IPS-15b (cell line): ENCODE results near the gene TFAP2A.

ENCODE experiments used
- H3K27me3 ChIP-seq: one replicate; pipeline ENCODE4 v1.6.1; 2013; ENCODE audit warnings: low read length; ENCODE audit not compliant: control insufficient read depth, insufficient read depth
- H3K36me3 ChIP-seq: one replicate; pipeline ENCODE4 v1.6.1; 2013; ENCODE audit warnings: low read length; ENCODE audit not compliant: control insufficient read depth, insufficient read depth
- H3K4me1 ChIP-seq: one replicate; pipeline ENCODE4 v1.6.1; 2013; ENCODE audit warnings: mild to moderate bottlenecking, low read length; ENCODE audit not compliant: control insufficient read depth, insufficient read depth
- H3K4me3 ChIP-seq: one replicate; pipeline ENCODE4 v1.5.1; 2013; ENCODE audit warnings: low read depth, low read length
- H3K9ac ChIP-seq: one replicate; pipeline ENCODE4 v1.6.1; 2013; ENCODE audit warnings: low read depth, mild to moderate bottlenecking, low read length
- H3K9me3 ChIP-seq: one replicate; pipeline ENCODE4 v1.6.1; 2013; ENCODE audit warnings: mild to moderate bottlenecking, low read length; ENCODE audit not compliant: control insufficient read depth, insufficient read depth

Gene TFAP2A

DNA sequence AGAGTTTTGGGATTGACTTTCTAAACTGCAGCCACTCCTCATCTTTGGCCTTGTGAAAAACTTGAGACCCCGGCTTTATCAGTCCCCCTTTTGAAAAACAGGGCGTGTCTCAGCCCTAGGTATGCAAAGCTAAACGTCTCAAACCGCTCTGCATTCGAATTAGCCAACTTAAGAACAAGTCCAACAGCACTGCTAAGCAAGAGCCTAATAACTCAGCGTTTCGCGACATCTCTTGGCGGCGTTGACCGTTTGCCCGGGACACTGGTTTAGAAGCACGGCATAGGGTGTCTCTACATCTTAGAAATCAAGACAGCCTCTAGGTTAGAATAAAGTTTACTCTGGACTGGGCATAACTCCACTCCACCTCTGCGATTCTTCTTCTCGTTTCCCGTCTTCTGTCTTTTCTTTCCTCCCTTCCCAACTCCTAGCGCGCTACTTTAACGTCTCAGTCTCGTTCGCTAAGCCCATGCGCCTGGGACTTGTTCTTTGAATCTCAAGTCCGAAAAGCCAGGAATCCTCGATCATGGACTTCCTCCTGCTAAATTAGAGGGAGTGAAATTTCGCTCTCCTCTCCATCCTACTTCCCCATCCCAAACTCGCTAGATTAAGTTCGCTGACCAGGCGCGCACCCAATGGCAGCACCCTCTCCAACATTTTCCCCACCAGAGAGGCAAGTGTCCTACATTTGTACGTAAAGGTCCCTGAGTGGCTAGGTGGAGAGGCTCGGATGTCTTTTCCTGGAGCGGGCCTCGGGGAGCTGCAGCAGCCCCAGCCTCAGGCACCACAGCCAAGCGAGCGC is 10.5 kb upstream of the TFAP2A start:
- Histone ChIP-seq H3K9ac (no peak overlapping the region), H3K4me1 (peaks cover 6% of the 10 kb centered on the region), H3K4me3 (peak overlapping the region; percentile 54), H3K27me3 (peaks cover 98% of the 10 kb centered on the region), H3K36me3 (no peaks in the 10 kb centered on the region), H3K9me3 (no peaks in the 10 kb centered on the region)

DNA sequence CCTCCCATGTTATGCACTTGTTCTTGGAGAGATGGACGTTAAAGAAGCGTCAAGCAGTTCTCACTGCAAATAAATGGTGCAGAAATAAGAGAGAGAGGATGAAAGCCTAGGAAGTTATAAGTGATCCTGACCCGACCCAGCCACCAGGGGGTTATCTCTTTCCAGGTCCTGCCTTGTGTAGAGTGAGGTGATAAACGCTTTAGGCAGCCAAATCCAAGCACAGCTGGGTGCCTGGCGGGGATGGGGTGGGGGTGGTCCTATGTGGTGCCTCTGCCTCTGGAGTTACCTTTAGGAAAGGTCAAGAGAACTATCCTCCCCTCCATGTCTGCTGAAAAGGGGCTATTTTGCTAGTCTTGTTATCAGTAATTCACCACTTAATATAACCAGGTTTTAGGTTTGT is 9.2 kb upstream of the TFAP2A start:
- no peaks in the 10 kb centered on the region for H3K9me3 ChIP-seq
- H3K9ac ChIP-seq, result no peak overlapping the region
- peaks cover 4% of the 10 kb centered on the region for H3K4me1 ChIP-seq
- H3K27me3 ChIP-seq, result peaks cover 98% of the 10 kb centered on the region
- H3K4me3 ChIP-seq, result peak overlapping the region; percentile 10
- H3K36me3 ChIP-seq, result no peaks in the 10 kb centered on the region

DNA sequence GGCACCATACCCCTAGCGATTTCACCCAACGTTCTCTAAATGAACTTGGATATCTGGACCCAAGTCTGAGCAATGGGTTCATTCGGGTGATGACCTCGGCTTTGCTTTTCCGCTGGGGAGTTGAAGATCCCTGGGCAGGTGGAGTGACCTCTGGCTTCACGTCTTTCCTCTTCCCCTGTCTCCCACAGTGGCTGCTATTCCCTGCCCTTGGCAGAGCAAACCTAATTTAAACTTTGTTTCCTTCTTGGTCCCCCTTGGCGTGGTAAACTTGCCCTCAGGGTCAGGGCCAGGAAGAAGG is 7.8 kb upstream of the TFAP2A start:
- H3K27me3 ChIP-seq, result peaks cover 98% of the 10 kb centered on the region

DNA sequence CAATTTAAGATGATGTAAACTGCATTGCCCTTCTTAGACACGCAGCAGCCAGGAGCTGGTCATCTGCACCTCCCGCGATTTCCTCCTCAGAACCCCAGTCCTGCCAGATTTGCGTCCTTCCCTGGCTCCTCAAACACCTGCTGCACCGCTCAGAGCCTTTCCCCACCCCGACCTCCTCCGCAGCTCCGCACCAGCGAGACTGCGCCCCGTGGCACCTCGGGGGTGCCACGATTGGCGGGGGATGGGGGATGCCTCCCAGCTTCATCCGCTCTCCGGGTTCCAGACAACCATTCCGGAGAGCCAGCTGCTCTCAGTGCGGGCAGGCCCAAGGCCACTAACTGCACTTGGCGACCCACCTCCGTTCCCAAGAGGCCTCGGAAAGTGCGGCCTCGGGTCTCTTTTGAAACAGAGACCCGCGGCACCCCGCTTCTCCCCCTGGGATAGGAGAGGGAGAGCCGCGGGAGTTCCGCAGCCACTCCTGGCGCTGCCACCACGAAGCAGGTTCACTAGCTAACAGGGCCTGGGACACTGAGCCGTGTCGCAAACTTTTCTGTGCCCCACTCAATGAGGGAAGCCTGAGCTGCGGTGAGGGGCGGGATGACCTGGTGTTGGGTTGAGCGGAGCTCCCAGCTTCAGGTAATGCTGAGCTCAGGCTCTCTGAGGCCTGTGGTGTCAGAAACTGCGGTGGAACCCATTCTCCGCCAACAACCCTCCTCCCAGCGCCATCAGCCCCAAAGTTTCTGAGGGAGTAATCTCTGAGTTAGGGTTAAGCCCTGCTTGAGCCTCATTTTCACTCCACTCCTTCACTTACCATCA is 7.3 kb upstream of the TFAP2A start:
- peaks cover 15% of the 10 kb centered on the region for H3K4me1 ChIP-seq
- H3K36me3 ChIP-seq, result no peaks in the 10 kb centered on the region
- H3K4me3 ChIP-seq, result peak overlapping the region; percentile 38
- peaks cover 97% of the 10 kb centered on the region for H3K27me3 ChIP-seq
- H3K9me3 ChIP-seq, result no peaks in the 10 kb centered on the region
- H3K9ac ChIP-seq, result no peak overlapping the region

More for the DNA sequence above, 7.8 kb upstream of the TFAP2A start:
- no peak overlapping the region for H3K9ac ChIP-seq
- no peaks in the 10 kb centered on the region for H3K9me3 ChIP-seq
- H3K4me3 ChIP-seq, result peak overlapping the region; percentile 3
- peaks cover 15% of the 10 kb centered on the region for H3K4me1 ChIP-seq
- H3K36me3 ChIP-seq, result no peaks in the 10 kb centered on the region

DNA sequence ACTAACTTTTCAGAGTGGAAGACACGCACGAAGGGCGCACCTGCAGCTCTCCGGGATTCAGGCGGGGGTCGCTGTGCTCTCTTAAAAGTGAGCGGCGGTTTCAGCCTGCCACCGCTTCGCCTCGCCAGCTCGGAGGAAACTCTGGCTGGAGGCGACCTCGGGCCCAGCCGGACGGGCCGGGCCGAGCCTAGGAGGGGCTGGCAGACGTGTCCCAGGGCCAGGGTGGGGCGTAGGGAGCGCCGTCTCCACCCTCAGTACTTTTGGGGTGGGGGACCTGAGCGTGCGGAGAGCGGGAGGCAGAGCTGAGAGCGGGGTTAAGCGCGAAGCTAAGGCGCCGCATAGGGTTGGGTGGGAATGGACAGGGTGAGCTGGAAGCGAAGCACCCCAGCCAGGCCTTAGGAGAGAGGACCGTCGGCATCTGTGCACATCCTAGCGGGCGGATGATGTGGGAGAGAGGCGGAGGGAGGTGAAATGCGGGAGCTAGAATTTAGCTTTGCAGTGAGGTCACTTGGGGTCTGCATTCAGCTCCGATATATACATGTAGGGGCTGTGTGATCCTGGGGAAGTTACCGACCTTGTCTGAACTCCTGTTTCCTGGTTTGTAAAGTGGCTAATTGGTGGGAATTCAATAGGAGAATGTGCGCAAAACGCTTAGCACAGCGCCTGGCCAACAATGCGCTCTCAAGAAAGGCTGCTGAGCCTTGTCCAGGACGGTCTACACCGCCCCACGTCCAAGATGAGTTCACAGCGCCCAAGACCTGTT is 6.5 kb upstream of the TFAP2A start:
- peak overlapping the region; percentile 38 for H3K4me3 ChIP-seq
- no peaks in the 10 kb centered on the region for H3K36me3 ChIP-seq
- no peak overlapping the region for H3K9ac ChIP-seq
- peaks cover 19% of the 10 kb centered on the region for H3K4me1 ChIP-seq
- H3K9me3 ChIP-seq, result no peaks in the 10 kb centered on the region
- peaks cover 96% of the 10 kb centered on the region for H3K27me3 ChIP-seq

DNA sequence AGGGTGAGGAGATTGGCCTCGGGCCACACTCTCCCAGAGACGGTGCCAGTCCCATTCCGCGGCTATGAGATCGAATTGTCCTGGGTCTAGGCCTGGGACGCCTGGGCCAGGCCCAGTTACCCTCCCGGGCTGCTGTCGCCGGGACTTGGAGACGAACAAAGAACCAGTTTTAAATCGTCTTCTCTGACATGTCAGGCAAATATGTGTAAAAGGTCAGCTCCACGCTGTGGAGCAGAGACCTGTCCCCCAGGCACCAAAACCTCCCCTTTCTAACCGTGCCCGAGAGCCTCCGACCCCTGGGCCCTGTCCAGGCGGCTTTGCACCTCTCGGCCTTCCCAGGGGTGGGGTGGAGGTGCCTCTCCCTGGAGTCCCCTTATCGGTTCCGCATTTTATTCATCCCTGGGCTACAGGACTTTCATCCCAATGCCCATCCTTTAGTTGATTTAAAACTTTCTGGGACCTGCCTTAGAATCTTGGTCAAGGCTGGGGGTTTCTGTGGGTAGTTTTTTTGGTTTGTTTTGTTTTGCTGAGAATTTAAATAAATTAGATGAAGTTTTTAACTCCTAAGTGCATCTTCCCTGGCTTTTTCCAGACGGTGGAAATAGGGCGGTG is 5.8 kb upstream of the TFAP2A start:
- Histone ChIP-seq H3K36me3 (no peaks in the 10 kb centered on the region), H3K27me3 (peaks cover 96% of the 10 kb centered on the region), H3K4me3 (peak overlapping the region; percentile 52), H3K9me3 (no peaks in the 10 kb centered on the region), H3K9ac (no peak overlapping the region), H3K4me1 (peaks cover 20% of the 10 kb centered on the region)

DNA sequence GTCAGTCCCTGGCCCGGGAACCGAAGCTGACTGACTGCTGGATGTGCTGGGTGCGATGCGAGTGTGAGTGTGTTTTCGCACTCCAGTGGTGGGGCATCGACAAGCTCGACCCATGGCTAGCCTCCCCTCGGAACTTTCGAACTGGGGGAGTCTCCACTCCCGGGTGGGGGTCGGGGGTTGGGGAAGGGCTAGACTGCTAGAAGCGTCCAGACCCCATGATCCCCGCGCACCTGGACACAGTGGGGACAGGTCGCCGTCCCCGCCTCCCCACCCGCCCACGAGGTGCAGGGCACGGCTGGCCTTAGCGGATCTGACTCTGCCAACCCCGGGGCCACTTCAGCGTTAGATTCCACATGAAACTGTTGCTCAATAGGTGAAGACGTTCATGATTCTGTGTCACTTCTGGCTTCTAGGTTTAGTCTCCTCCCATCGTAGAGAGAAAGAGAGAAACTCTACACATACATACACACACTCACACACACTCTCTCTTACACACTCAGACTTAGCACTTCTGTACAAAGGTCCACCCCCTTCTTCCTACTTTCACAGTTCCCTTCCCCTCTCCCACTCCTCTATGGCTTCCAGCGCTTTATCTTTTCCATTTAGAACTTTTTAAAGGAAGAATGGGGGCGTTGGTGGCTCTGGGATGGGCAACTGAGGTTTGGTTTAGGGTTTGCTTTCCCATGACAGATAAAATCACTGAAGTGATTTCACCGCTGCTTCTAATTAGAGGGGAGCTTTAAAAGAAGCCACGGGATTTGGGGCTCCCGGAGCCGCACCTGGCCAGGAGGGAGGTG is 5.1 kb upstream of the TFAP2A start:
- Histone ChIP-seq H3K4me3 (peak overlapping the region; percentile 52), H3K9ac (no peak overlapping the region), H3K4me1 (peaks cover 17% of the 10 kb centered on the region), H3K27me3 (peaks cover 96% of the 10 kb centered on the region), H3K36me3 (no peaks in the 10 kb centered on the region), H3K9me3 (no peaks in the 10 kb centered on the region)

DNA sequence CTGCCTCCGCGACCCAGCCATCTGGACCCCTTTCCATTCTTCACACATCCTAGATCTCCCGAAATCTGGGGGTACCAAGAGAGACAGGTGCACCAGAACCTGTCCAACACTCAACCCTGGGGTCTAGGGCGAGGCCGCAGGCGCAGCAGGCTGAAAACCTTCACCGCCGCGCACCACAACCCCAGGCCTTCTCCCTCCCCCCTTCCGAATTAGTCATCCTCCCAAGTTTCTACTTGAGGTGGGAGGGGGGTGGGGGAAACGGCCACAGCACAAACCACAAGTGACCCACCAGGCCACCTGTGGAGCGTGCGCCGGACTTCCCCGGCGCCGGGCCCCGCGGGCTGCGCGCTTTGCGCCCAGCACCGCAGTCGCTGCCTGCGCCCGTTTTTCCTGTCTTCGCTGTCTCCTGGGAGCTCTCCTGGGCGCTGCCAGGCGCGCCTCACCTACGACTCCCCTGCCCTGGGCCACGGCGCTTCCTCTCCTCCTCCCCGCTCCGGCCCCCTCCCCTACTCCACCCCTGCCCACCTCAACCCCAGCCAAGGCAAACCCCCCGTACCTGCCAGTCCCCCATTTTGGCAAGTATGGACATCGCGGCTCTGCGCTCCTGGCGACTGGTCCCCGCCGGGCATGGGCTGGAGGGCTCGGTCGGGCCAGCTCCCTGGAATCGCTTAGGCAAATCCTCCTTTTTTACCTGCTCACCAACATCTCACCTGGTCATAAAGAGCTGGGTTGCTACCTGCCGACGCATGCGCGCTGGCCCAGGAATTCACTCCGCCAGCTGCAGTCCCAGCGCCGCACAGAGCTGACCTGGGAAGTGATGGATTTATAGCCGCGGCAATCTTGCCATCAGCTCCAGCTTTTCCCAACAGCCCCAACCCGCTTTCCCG is 4.2 kb upstream of the TFAP2A start:
- Histone ChIP-seq H3K4me3 (peak overlapping the region; percentile 52), H3K9ac (no peak overlapping the region), H3K36me3 (no peaks in the 10 kb centered on the region), H3K9me3 (no peaks in the 10 kb centered on the region), H3K27me3 (peaks cover 96% of the 10 kb centered on the region), H3K4me1 (peaks cover 20% of the 10 kb centered on the region)

DNA sequence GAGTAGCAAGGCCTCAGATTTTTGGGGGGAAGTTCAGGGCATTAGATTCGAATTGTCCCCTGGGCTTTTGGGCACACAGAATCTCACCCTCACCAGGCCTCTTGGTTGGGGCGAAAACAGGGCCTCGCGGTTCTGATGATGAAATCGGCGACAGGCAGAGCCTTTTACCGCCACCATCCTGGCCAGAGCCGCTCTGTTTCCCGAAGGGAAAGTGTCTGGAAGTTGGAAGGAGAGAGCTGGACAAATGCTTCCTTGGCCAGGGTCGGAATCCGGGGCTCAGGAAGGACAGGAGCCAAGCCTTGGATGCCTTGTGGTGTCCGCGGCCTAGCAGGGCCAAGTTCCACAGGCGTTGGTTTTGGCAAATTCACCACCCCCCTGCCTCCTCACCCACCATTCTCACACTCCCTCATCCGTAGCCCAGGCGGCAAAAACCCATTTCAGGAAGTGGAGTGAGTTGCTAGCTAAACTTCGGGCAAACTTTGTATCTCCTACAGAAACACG is 3.5 kb upstream of the TFAP2A start:
- peak overlapping the region; percentile 52 for H3K4me3 ChIP-seq
- no peaks in the 10 kb centered on the region for H3K36me3 ChIP-seq
- no peak overlapping the region for H3K9ac ChIP-seq
- H3K27me3 ChIP-seq, result peaks cover 96% of the 10 kb centered on the region
- peaks cover 22% of the 10 kb centered on the region for H3K4me1 ChIP-seq
- no peaks in the 10 kb centered on the region for H3K9me3 ChIP-seq

DNA sequence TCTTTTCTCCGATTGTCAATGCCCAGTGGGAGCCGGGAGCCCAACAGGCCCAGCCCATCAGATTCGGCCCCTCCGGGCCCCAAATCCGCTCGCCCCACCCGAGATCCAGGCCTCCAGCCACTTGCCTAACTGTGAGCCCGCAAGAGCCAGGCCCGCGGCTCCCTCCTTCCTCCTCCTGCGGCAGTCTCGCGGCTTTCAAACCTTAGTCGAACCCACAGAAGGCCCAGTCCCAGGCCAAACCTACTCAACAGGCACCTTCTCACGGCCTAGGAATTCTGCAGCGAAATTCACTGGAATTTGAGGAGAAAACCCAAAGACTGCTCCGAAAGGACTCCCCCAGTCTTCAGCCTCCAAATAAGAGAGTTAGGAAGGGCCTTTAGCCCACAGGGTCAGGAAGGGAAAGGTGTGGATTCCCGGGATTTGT is 2.8 kb upstream of the TFAP2A start:
- peaks cover 96% of the 10 kb centered on the region for H3K27me3 ChIP-seq

More for the DNA sequence above, 2.8 kb upstream of the TFAP2A start:
- H3K9me3 ChIP-seq, result no peaks in the 10 kb centered on the region
- no peaks in the 10 kb centered on the region for H3K36me3 ChIP-seq
- no peak overlapping the region for H3K9ac ChIP-seq
- peaks cover 22% of the 10 kb centered on the region for H3K4me1 ChIP-seq
- H3K4me3 ChIP-seq, result peak overlapping the region; percentile 46
